Large intestine (tissue), 12 donors: ENCODE data around the gene MAP4K3. TPM values are rescaled to one million over a fixed set of nuclear protein-coding genes. Genes with fewer than 3 reads are reported as not detected.

Source experiments
- DNase-seq, 2 donors: peaks; one replicate each; pipeline versions ENCODE4 v3.0.0 to v3.0.0-alpha.2; 2013
- H3K27ac ChIP-seq: one replicate; pipeline ENCODE4 v1.5.1; 2013; ENCODE audit warnings: low read length
- H3K27me3 ChIP-seq: 2 replicates; pipeline ENCODE4 v1.6.1; 2013; ENCODE audit warnings: low read length; ENCODE audit not compliant: control insufficient read depth, insufficient read depth
- H3K36me3 ChIP-seq: 2 replicates; pipeline ENCODE4 v1.6.1; 2013; ENCODE audit warnings: low read length; ENCODE audit not compliant: control insufficient read depth, insufficient read depth
- H3K4me1 ChIP-seq: one replicate; pipeline ENCODE4 v1.6.1; 2013; ENCODE audit warnings: low read length; ENCODE audit not compliant: control insufficient read depth, insufficient read depth
- H3K4me3 ChIP-seq: one replicate; pipeline ENCODE4 v1.5.1; 2013; ENCODE audit warnings: low read length
- H3K9me3 ChIP-seq: one replicate; pipeline ENCODE4 v1.6.1; 2013; ENCODE audit warnings: mild to moderate bottlenecking, low read depth, low read length, moderate library complexity; ENCODE audit not compliant: control insufficient read depth
- WGBS: methylation state at CpG from one replicate; pipeline ENCODE4 v1.1.5; 2013; ENCODE audit warnings: low lambda C conversion rate; ENCODE audit not compliant: insufficient coverage; 5-methylcytosine and 5-hydroxymethylcytosine counted together
- long read RNA-seq, 11 donors: transcript quantifications; one replicate each; lab custom pipeline, GENCODE V29; 2026
- polyA plus RNA-seq: library from polyadenylated mRNA; unstranded; fragments of 120-200 nt; gene quantifications from one replicate; pipeline ENCODE4 v1.2.1, GENCODE V29; 2013

The MAP4K3 gene
- polyA plus RNA-seq, result 31.4 TPM
- long read RNA-seq, donor 1, full-length matches to known transcripts, result 1 of 1 reads
- long read RNA-seq, donor 1, partial matches to known transcripts, result 0 of 1 reads
- long read RNA-seq, donor 1, other reads (novel, unspliced or antisense), result 0 of 1 reads
- long read RNA-seq, donor 2, full-length matches to known transcripts, result 2 of 49 reads
- long read RNA-seq, donor 2, partial matches to known transcripts, result 42 of 49 reads
- long read RNA-seq, donor 2, other reads (novel, unspliced or antisense), result 5 of 49 reads
- long read RNA-seq, donor 3, result 0 reads
- long read RNA-seq, donor 4, result 0 reads
- long read RNA-seq, donor 5, result 0 reads
- long read RNA-seq, donor 6, partial matches to known transcripts, result 43 of 45 reads
- long read RNA-seq, donor 6, other reads (novel, unspliced or antisense), result 0 of 45 reads
- long read RNA-seq, donor 7, result 0 reads
- long read RNA-seq, donor 8, result 0 reads
- long read RNA-seq, donor 9, result 0 reads
- long read RNA-seq, donor 10, full-length matches to known transcripts, result 2 of 36 reads
- long read RNA-seq, donor 10, partial matches to known transcripts, result 16 of 36 reads
- long read RNA-seq, donor 10, other reads (novel, unspliced or antisense), result 18 of 36 reads
- long read RNA-seq, donor 11, result 0 reads

- Histone ChIP-seq H3K27me3 (no peaks in the 10 kb centered on the region), H3K4me3 (peak within 1 kb of the TSS; percentile 88), H3K27ac (peak within 1 kb of the TSS; percentile 87), H3K36me3 (no peaks in the 10 kb centered on the region), H3K4me1 (peaks cover 8% of the 10 kb centered on the region), H3K9me3 (no peaks in the 10 kb centered on the region)
- peak; percentile 95 to 98 for DNase-seq
- no CpG with 5 or more reads among the region's 109 CpGs for WGBS
These were observed at the start of gene MAP4K3 for GRCh38 chr2:39436592-39437521. Gene MAP4K3, minus strand, starts transcription at chr2:39437285. Its CDS starts 298 bp downstream, at chr2:39436987.

DNA sequence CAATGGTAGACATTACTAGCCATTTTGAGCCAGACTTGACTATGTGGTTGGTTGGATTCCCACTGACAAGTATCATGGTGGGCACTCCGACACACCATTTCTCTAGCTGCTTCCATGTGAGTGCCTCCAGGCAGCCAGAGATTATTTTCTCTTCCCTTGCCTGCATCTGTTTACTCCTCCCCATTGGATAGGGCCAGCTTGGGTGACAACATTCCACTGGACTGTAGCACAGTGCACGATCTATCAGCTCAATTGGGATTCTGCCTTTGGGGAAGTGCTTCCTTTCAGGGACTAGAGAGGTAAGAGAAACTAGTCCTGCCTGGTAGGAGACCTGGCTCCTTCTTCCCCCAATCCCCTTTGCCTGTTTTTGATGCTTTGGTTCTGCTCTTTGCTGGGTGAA lies 49.0 kb upstream of the MAP4K3 start:
- WGBS, result no CpG with 5 or more reads among the region's 2 CpGs
- Histone ChIP-seq H3K36me3 (no peaks in the 10 kb centered on the region), H3K27me3 (no peaks in the 10 kb centered on the region), H3K4me1 (no peaks in the 10 kb centered on the region), H3K27ac (no peak overlapping the region), H3K9me3 (no peaks in the 10 kb centered on the region), H3K4me3 (no peak overlapping the region)
- no peak for DNase-seq

GRCh38 chr2:39484620-39485495 lies 47.8 kb upstream of the MAP4K3 start:
- WGBS, result 40% methylated on average over 2 of the region's 3 CpGs
- Histone ChIP-seq H3K36me3 (no peaks in the 10 kb centered on the region), H3K4me3 (no peak overlapping the region), H3K27me3 (no peaks in the 10 kb centered on the region), H3K27ac (no peak overlapping the region), H3K9me3 (no peaks in the 10 kb centered on the region), H3K4me1 (no peaks in the 10 kb centered on the region)
- DNase-seq, result no peak

- no peak for DNase-seq
- no peaks in the 10 kb centered on the region for H3K9me3 ChIP-seq
- H3K36me3 ChIP-seq, result no peaks in the 10 kb centered on the region
- H3K27me3 ChIP-seq, result no peaks in the 10 kb centered on the region
- H3K27ac ChIP-seq, result no peak overlapping the region
- H3K4me3 ChIP-seq, result no peak overlapping the region
- no peaks in the 10 kb centered on the region for H3K4me1 ChIP-seq
These were observed 47.1 kb upstream of the MAP4K3 start for GRCh38 chr2:39484206-39484605.

- Histone ChIP-seq H3K4me1 (no peaks in the 10 kb centered on the region), H3K27ac (no peak overlapping the region), H3K9me3 (no peaks in the 10 kb centered on the region), H3K4me3 (no peak overlapping the region), H3K36me3 (no peaks in the 10 kb centered on the region), H3K27me3 (no peaks in the 10 kb centered on the region)
- WGBS, result 29% methylated on average over 1 of the region's 3 CpGs
- DNase-seq, result no peak
These were observed 46.4 kb upstream of the MAP4K3 start for GRCh38 chr2:39483534-39483933.

DNA sequence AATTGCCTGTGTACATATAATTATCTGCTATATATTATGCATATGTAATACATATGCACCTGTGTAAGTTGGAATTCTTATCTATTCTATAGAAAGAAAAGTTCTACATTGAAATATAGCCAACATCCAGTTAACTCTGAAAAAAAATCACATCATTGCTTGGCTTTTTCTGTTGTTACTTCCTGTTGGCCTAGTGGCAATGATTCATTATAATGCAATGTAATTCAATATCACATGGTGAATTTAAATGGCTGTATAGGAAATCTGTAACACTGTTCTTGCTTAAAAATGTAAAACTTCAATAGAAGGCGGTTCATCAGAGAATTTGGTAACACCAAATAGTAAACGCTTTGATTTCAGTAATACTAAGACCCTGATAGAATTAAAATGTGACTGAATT lies 44.5 kb upstream of the MAP4K3 start:
- Histone ChIP-seq H3K9me3 (no peaks in the 10 kb centered on the region), H3K4me1 (no peaks in the 10 kb centered on the region), H3K27me3 (no peaks in the 10 kb centered on the region), H3K36me3 (peaks cover 13% of the 10 kb centered on the region), H3K27ac (no peak overlapping the region), H3K4me3 (no peak overlapping the region)
- DNase-seq, result no peak
- 100% methylated on average over 2 of the region's 2 CpGs for WGBS

- H3K4me1 ChIP-seq, result no peaks in the 10 kb centered on the region
- WGBS, result no CpG with 5 or more reads among the region's 5 CpGs
- peaks cover 16% of the 10 kb centered on the region for H3K36me3 ChIP-seq
- H3K27ac ChIP-seq, result no peak overlapping the region
- no peaks in the 10 kb centered on the region for H3K9me3 ChIP-seq
- no peak overlapping the region for H3K4me3 ChIP-seq
- H3K27me3 ChIP-seq, result no peaks in the 10 kb centered on the region
- DNase-seq, result no peak
These were observed 42.6 kb upstream of the MAP4K3 start for GRCh38 chr2:39479696-39480095.

- no peaks in the 10 kb centered on the region for H3K9me3 ChIP-seq
These were observed 42.1 kb upstream of the MAP4K3 start for GRCh38 chr2:39479053-39479670.

DNA sequence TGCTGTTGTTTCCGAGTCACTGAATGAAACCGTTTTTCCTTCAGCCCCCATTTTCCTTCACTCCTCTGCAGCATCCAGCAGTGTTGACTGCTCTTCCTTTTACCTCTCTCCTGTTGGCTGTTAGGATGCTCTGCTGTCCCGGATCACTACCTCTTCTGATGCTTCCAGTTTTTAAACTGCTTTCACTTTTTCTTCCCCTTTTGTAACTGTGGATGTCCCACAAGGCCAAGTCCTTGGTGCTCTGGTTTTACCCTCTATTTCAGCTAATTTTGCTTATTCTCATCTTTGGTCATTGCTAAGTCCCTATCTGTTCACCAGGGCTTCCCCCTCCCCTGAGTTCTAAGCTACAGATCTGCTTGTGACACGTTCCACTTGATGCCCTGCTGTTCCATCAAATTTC lies 39.4 kb upstream of the MAP4K3 start:
- Histone ChIP-seq H3K9me3 (no peaks in the 10 kb centered on the region), H3K27ac (no peak overlapping the region), H3K27me3 (no peaks in the 10 kb centered on the region), H3K4me1 (no peaks in the 10 kb centered on the region), H3K36me3 (peaks cover 18% of the 10 kb centered on the region), H3K4me3 (no peak overlapping the region)
- 87% methylated on average over 3 of the region's 4 CpGs for WGBS
- no peak for DNase-seq

More at GRCh38 chr2:39479053-39479670, 42.1 kb upstream of the MAP4K3 start:
- peaks cover 16% of the 10 kb centered on the region for H3K36me3 ChIP-seq
- H3K4me1 ChIP-seq, result no peaks in the 10 kb centered on the region
- no peak for DNase-seq
- H3K27ac ChIP-seq, result no peak overlapping the region
- H3K4me3 ChIP-seq, result no peak overlapping the region
- no peaks in the 10 kb centered on the region for H3K27me3 ChIP-seq
